GM19023 (cell line): ENCODE measurements around the gene ANKEF1.

Experiments used
- ATAC-seq: cut with Tn5 transposase; IDR thresholded peaks from one replicate; pipeline ENCODE4 v1.9.1; 2021; ENCODE audit warnings: mild to moderate bottlenecking, moderate library complexity; ENCODE audit not compliant: unreplicated experiment

Gene ANKEF1

GRCh38 chr20:10034717-10035571 is at the start of gene ANKEF1:
ANKEF1 (plus strand) TSS chr20:10034987; CDS start chr20:10038302, 3,315 bp downstream.
- peak; percentile 94 for ATAC-seq

DNA sequence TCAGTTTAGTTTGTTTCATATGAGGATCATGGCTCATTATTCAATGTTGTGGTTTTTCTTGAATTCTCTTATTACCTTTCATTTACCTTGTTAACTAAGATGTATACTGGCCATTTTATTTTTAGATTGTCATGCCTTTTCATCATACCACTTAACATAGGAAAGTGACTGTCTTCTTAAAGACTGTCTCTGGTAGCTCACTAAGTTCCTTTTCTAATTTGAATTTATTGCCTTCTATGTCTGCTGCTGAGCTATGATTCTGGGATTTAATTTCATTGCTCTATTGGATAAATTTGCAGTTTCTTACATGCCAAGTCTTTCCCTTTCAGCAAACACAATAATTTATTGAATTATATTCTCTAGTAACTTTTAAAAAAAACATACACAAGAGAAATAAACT is 49.5 kb upstream of the ANKEF1 start:
- ATAC-seq: no peak

DNA sequence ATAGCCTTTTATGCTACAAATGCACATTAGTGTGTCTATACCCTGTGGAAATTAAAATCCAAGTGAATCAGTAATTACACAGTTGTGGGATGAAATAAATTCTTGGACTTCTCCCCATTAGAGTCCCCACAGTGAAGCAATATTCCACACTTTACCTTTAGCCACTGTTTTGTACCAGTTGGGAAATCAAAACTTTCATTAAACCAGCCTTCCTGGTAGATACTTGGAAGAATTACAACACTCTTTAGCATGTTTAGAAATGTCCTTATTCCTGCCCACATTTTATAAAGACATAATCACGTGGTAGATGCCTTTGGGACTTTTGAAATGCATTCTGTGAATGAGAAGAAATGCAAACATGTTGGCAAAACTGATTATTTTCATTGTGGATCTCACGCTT is 49.0 kb upstream of the ANKEF1 start:
- ATAC-seq: no peak

DNA sequence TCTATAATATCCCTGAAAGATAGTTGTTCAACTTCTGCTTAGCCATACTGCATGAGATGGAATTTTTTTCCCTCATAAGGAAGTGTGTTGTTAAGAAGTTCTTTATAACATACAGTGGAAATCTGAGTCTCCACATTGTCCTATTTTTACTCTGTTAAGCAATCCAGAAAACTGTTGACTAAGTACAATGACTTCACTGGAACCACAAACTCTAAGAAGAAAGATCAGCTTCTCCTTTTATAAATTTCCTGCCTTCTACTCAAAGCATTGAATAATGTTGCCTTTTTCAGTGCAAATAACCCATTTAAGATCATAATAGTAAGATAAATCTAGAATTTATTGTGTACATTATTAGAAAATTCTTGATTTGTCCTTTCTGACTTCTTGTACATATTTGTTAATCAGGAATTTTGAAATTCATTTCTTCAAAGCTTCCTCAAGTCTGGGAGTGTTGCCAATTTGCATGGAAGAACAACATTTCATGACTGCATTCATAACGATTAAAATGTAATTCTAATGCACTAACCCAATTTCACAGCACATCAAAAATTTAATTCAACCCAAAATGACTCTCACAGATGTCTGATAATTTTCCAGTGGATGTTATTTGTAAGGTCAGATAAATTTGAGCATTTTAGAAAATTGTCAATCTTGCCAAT is 45.6 kb upstream of the ANKEF1 start:
- ATAC-seq: no peak

- no peak for ATAC-seq
These were observed 41.6 kb upstream of the ANKEF1 start for GRCh38 chr20:9993137-9993536.

DNA sequence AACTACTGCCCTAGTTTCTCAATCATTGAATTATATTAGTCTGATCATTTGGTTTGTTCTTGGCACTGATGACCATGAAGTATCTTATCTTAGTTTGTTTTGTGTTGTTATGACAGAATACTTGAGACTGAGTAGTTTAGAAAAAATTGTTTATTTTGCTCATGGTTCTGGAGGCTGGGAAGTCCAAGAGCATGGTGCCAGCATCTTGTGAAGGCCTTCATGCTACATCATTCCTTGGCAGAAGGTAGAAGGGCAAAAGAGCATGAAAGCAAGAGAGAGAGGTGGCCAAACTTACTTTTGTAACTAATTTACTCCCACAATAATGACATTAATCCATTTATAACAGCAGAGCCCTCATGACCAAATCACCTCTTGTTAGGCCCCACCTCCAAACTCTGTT is 40.1 kb upstream of the ANKEF1 start:
- no peak for ATAC-seq

DNA sequence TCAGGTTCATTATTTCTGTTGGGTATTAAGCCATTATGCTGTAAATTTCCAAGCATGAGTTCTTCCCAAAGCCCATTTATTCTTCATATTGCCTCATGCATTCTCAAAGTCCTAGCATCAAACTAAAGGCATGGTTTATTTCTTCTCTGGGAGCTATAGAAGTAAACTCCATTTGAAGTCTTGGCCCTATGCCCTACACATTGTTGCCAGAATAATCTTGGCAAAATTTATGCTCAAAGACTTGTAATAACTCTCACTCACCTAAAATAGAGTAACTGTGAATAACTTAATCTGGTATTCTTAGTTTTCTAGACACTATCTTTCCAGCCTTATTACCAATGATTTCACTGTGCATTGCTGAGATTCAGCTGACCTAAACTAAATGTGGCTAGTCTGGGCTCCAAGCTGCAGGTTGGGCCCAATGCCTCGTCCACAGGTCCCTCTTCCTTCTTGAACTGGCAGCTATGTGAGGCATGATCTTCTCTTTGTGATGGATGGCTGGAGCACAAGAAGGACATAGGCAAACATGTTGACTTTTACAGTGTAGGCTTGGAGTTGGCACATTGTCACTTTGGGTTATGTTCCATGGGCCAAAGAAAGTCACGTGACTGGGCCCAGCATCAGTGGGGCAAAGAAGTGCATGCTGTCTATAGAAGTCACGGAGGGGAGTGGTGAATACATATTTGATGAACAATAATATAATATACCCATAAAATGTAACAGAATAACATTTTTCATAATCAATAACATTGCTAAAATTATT is 39.1 kb upstream of the ANKEF1 start:
- no peak for ATAC-seq

DNA sequence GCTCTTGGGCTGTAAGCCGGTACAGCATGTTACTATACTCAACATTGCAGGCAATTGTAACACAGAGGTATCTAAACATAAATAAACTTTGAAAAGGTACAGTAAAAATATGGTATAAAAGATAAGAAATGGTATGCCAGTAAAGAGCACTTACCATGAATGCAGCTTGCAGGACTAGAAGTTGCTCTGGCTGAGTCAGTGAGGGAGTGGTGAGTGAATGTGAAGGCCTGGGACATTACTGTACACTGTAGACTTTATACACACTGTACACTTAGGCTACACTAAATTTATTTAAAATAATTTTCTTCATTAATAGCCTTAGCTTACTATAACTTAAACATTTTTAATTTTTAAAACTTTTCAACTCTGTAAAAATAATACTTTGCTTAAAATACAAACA is 37.8 kb upstream of the ANKEF1 start:
- ATAC-seq: no peak

GRCh38 chr20:9999645-10000044 is 35.1 kb upstream of the ANKEF1 start:
- no peak for ATAC-seq

GRCh38 chr20:10002866-10003265 is 31.9 kb upstream of the ANKEF1 start:
- no peak for ATAC-seq

- no peak for ATAC-seq
These were observed 29.9 kb upstream of the ANKEF1 start for GRCh38 chr20:10004900-10005299.

GRCh38 chr20:10005885-10006284 is 28.9 kb upstream of the ANKEF1 start:
- no peak for ATAC-seq

GRCh38 chr20:10006447-10007090 is 28.2 kb upstream of the ANKEF1 start:
- ATAC-seq: no peak

DNA sequence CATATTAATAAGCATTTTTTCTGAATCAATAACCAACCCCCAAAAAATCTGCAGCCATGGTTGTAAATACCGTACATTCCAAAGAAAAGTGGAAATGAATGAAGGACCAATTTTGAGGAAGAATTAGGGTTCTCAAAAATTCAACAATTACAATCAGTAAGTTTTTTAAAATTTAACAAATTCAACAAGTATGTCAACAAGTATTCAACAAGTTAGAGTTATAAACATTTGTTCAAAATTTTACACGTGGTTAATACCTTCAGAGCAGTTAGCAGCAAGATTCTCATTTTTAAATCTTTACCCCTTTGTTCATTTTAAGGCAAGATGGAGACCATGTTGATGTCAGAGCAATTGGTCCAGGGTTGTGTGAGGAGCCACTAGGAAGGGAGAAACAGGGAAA is 27.6 kb upstream of the ANKEF1 start:
- ATAC-seq: no peak

DNA sequence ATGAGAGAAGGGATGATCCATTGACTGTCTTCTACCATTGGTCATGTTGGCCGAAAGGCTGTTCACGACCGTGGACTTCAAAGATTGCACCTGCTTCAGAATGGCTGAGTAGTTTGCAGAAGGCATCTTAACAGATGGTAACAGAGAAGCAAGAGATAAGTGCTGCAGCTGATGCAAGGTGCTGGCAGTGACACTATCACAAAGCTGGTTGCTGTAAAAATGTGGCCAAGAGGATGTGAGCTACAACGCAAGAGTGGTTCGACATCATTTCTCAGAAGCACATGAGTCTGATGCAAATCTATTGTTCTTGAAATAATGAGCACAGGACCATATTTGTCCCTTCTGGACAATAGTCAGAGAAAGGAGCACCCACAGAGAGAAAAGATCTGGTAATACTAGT is 27.0 kb upstream of the ANKEF1 start:
- no peak for ATAC-seq

DNA sequence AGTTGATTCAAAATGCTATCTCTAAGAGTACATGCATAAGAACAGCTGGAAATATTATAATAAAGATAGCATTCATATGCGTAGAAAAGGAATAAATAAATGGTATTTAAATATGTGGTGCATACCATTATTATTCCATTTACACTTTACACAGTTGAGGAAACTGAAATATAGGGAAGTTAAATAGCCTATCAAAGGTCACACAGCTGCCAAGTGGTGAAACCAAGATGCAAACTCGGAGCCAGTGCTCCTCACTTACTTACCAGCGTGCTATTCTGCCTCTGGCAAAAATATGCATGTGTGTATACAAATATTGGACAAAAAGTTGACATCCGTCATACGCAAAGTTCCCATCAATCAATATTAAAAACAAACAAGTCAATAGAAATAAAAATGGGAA is 22.3 kb upstream of the ANKEF1 start:
- no peak for ATAC-seq

GRCh38 chr20:10014431-10014830 is 20.4 kb upstream of the ANKEF1 start:
- no peak for ATAC-seq

DNA sequence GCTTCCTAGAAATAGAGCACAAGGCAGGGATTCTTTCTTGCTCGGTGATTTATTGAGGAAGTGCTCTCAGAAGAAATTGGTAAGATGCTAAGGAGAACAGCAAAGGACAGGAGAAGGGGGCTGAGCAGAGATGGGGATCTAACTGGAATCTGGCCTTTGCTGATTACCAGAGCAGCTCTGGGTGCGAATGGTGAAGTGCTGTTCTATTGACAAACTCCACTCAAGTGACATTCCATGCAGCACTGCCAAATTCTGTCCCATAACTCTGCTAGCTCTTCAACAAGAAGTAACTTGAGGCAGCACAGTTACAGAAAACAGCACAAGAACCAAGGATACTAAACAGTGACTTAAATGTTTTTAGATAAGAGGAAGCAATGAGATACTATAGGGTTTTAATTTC is 13.8 kb upstream of the ANKEF1 start:
- ATAC-seq: no peak

DNA sequence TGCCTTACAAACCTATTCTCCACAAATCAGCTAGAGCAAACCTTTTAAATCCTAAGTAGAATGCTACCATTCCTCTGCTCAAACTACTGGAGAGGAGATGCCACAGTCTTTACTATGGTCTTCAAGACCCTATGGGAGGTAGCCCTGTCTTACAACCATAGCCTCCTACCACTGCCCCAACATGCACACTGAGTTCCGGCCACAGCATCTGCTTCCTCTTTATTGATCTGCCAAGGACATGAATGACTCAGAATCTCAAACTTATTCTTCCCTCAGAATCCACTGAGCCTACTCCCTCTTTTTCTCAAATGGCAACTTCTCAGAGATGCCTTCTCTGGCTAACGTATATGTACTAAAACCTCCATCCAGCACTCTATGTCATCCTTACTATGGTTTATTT is 12.2 kb upstream of the ANKEF1 start:
- no peak for ATAC-seq

GRCh38 chr20:10023911-10024310 is 10.9 kb upstream of the ANKEF1 start:
- no peak for ATAC-seq
